Ureter (tissue), 1 donor: ENCODE measurements around the gene RASAL2. TPM values are rescaled to one million over a fixed set of nuclear protein-coding genes. Genes with fewer than 3 reads are reported as not detected.
"Not testable (repeated sequence)": the region's sequence is repeated elsewhere in the genome, so short reads cannot be mapped to it uniquely, and the experiment has no call there.

ENCODE experiments used
- DNase-seq: peaks from one replicate; pipeline ENCODE4 v3.0.0-alpha.2; 2020; ENCODE audit warnings: low spot score
- total RNA-seq: library from RNA; stranded (reverse); gene quantifications from one replicate; pipeline ENCODE4 v1.2.4, GENCODE V29; 2023
- donor health status: DM: yes; HTN: yes; CAD: no.

RASAL2 gene
- total RNA-seq, 1 donor from 2014 or later, result 26.0 TPM

- no peak for DNase-seq
Observed at GRCh38 chr1:178071811-178072210, 22.1 kb upstream of the RASAL2 start.

GRCh38 chr1:178072326-178072725 is 21.6 kb upstream of the RASAL2 start:
- DNase-seq, result no peak

- DNase-seq, result no peak
Observed at GRCh38 chr1:178075333-178075732, 18.6 kb upstream of the RASAL2 start.

GRCh38 chr1:178076607-178077006 is 17.3 kb upstream of the RASAL2 start:
- no peak for DNase-seq

GRCh38 chr1:178077917-178078316 is 16.0 kb upstream of the RASAL2 start:
- DNase-seq, result no peak

- DNase-seq, result no peak
Observed at GRCh38 chr1:178086294-178086693, 7.6 kb upstream of the RASAL2 start.

- DNase-seq, result no peak
Observed at GRCh38 chr1:178086766-178087165, 7.1 kb upstream of the RASAL2 start.

- DNase-seq, result no peak
Observed at GRCh38 chr1:178088651-178089050, 5.3 kb upstream of the RASAL2 start.

- not testable (repeated sequence) for DNase-seq
Observed at GRCh38 chr1:178091454-178091853, 2.5 kb upstream of the RASAL2 start.

- DNase-seq, result no peak
Observed at GRCh38 chr1:178091986-178092745, 1.7 kb upstream of the RASAL2 start.

GRCh38 chr1:178092878-178093493 is 918 bp upstream of the RASAL2 start:
- DNase-seq, result no peak

- DNase-seq, result peak; percentile 89
Observed at GRCh38 chr1:178093494-178093950, 382 bp upstream of the RASAL2 start.

- DNase-seq, result no peak
Observed at GRCh38 chr1:178094739-178095645, 1.1 kb downstream of the RASAL2 start.

GRCh38 chr1:178096421-178096820 is 2.5 kb downstream of the RASAL2 start:
- no peak for DNase-seq

GRCh38 chr1:178098262-178098661 is 4.4 kb downstream of the RASAL2 start:
- DNase-seq, result no peak

- DNase-seq, result no peak
Observed at GRCh38 chr1:178101266-178101630, 7.3 kb downstream of the RASAL2 start.

- DNase-seq, result no peak
Observed at GRCh38 chr1:178101654-178102053, 7.8 kb downstream of the RASAL2 start.

GRCh38 chr1:178102218-178102617 is 8.3 kb downstream of the RASAL2 start:
- no peak for DNase-seq

- DNase-seq, result no peak
Observed at GRCh38 chr1:178107823-178108222, 13.9 kb downstream of the RASAL2 start.

- DNase-seq, result no peak
Observed at GRCh38 chr1:178109348-178110143, 15.6 kb downstream of the RASAL2 start.

- no peak for DNase-seq
Observed at GRCh38 chr1:178115260-178115659, 21.4 kb downstream of the RASAL2 start.

- DNase-seq, result no peak
Observed at GRCh38 chr1:178118524-178118923, 24.6 kb downstream of the RASAL2 start.
